Tibial artery (tissue), 4 donors: ENCODE data around the gene ARFGEF2.
A peak's percentile ranks its signal among the peaks of the same experiment; 100 is the strongest.

Experiments
- DNase-seq, 2 donors: peaks; one replicate each; pipeline ENCODE4 v3.0.0-alpha.2; 2019
- H3K27ac ChIP-seq, 2 donors: fragments of 200-600 bp; sonication (generic) in 1 of 2; 1 replicate in 1 of 2; 2 replicates in 1 of 2; pipeline ENCODE4 v1.5.1; 2018 to 2019; ENCODE audit warnings: mild to moderate bottlenecking in 1 of 2
- H3K27me3 ChIP-seq, 2 donors: fragments of 200-600 bp; sonication (generic) in 1 of 2; one replicate each; pipeline versions ENCODE4 v1.5.1 to v1.6.0; 2016 to 2019
- H3K36me3 ChIP-seq, 3 donors: fragments of 200-600 bp; sonication (generic) in 2 of 3; one replicate each; pipeline ENCODE4 v1.5.1; 2016 to 2019; ENCODE audit warnings: mild to moderate bottlenecking in 2 of 3
- H3K4me1 ChIP-seq, 4 donors: fragments of 200-600 bp; sonication (generic) in 2 of 4; 1 replicate in 3 of 4; 2 replicates in 1 of 4; pipeline ENCODE4 v1.5.1; 2016 to 2019
- H3K4me3 ChIP-seq, 2 donors: fragments of 200-600 bp; sonication (generic) in 1 of 2; 1 replicate in 1 of 2; 2 replicates in 1 of 2; pipeline ENCODE4 v1.5.1; 2018 to 2019; ENCODE audit warnings: mild to moderate bottlenecking in 2 of 2
- H3K9me3 ChIP-seq, 3 donors: fragments of 200-600 bp; sonication (generic) in 1 of 3; one replicate each; pipeline ENCODE4 v1.5.1; 2016 to 2019
- CTCF ChIP-seq, 2 experiments: fragments of 200-600 bp in 1 of 2; fragments of 450-650 bp in 1 of 2; IDR thresholded peaks; one replicate each; pipeline ENCODE4 v1.5.1; 2017 to 2019; ENCODE audit warnings: antibody characterized with exemption in 2 of 2, mild to moderate bottlenecking in 1 of 2, moderate library complexity in 1 of 2
- intact Hi-C: fragments of 100-400 bp; cut with DNase I; formaldehyde crosslinking; loops from one replicate; pipeline ENCODE4 v1.15.0; 2023; ENCODE audit warnings: low total_unique reads

The ARFGEF2 gene

DNA sequence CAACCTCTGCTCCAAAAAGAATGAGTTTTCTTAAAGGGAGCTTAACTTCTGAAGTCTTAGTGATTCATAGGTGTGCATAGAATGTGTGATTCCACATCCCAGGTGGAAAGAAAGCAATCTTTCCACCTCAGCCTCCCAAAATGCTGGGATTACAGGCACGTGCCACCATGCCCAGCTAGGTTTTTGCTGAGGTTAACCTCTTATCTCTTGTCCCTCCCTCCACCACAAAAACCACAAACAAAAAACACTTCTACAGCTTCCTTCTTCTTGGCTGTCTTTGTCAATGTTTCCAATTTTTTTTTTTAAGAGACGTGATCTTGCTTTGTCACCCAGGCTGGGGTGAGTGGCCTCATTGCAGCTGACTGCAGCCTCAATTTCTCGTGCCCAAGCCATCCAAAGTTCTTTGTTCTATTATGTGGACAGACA lies 116.5 kb downstream of the ARFGEF2 start:
- Histone ChIP-seq H3K36me3 (peaks cover 13 to 27% (median 25%) of the 10 kb centered on the region in 3 donors), H3K27me3 (no peaks in the 10 kb centered on the region), H3K4me1 (no peaks in the 10 kb centered on the region), H3K9me3 (no peaks in the 10 kb centered on the region), H3K27ac (no peak overlapping the region), H3K4me3 (no peak overlapping the region)
- intact Hi-C loops, result no loop called here
- DNase-seq, result no peak
- no peak for TF ChIP-seq CTCF (IDR thresholded peaks at IDR 0.05)

- H3K36me3 ChIP-seq, result peaks cover 0 to 8% (median 7%) of the 10 kb centered on the region in 3 donors
- no peak overlapping the region for H3K4me3 ChIP-seq
- no peaks in the 10 kb centered on the region for H3K4me1 ChIP-seq
- no peaks in the 10 kb centered on the region for H3K27me3 ChIP-seq
- H3K9me3 ChIP-seq, result no peaks in the 10 kb centered on the region
- no peak for DNase-seq
- intact Hi-C loops, result no loop called here
- no peak for TF ChIP-seq CTCF (IDR thresholded peaks at IDR 0.05)
- H3K27ac ChIP-seq, result no peak overlapping the region
Measured at GRCh38 chr20:49039854-49040253, 118.3 kb downstream of the ARFGEF2 start.

GRCh38 chr20:49043000-49043399 lies 121.5 kb downstream of the ARFGEF2 start:
- intact Hi-C loops, result no loop called here
- Histone ChIP-seq H3K27me3 (no peaks in the 10 kb centered on the region), H3K4me1 (peaks cover 0 to 17% (median 9%) of the 10 kb centered on the region in 4 donors), H3K4me3 (no peak overlapping the region), H3K36me3 (no peaks in the 10 kb centered on the region), H3K27ac (no peak overlapping the region), H3K9me3 (no peaks in the 10 kb centered on the region)
- DNase-seq, result no peak
- no peak for TF ChIP-seq CTCF (IDR thresholded peaks at IDR 0.05)

GRCh38 chr20:49045440-49046086 lies 124.1 kb downstream of the ARFGEF2 start:
- intact Hi-C loops, result no loop called here
- peak; percentile 50 to 69 for DNase-seq

GRCh38 chr20:49046087-49046900 lies 124.8 kb downstream of the ARFGEF2 start, which contains the start of gene CSE1L:
CSE1L (plus strand) TSS chr20:49046312; CDS start chr20:49058464, 12,152 bp downstream.
- DNase-seq, result peak; percentile 94 to 96
- Histone ChIP-seq H3K27me3 (no peaks in the 10 kb centered on the region), H3K36me3 (no peaks in the 10 kb centered on the region), H3K4me3 (peak within 1 kb of the TSS; percentile 84 to 100), H3K9me3 (no peaks in the 10 kb centered on the region), H3K4me1 (peaks cover 0 to 19% (median 11%) of the 10 kb centered on the region in 4 donors), H3K27ac (peak within 1 kb of the TSS; percentile 86 to 87)
- TF ChIP-seq CTCF (IDR thresholded peaks at IDR 0.05), result peak; percentile 26 to 65
- intact Hi-C loops, result no loop called here

More at GRCh38 chr20:49045440-49046086, 124.1 kb downstream of the ARFGEF2 start:
- Histone ChIP-seq H3K27me3 (no peaks in the 10 kb centered on the region), H3K4me1 (peaks cover 0 to 19% (median 11%) of the 10 kb centered on the region in 4 donors), H3K27ac (peak overlapping the region; percentile 86 to 87), H3K9me3 (no peaks in the 10 kb centered on the region), H3K36me3 (no peaks in the 10 kb centered on the region), H3K4me3 (peak overlapping the region; percentile 84 to 100)
- TF ChIP-seq CTCF (IDR thresholded peaks at IDR 0.05), result no peak
